ENCODE measurements around the gene ANXA11. TPM values are rescaled to one million over a fixed set of nuclear protein-coding genes. Genes with fewer than 3 reads are reported as not detected.

The ANXA11 gene
- total and polyA plus RNA-seq, 5 donors from 2014 or later = 252 to 316 (median 277) TPM

GRCh38 chr10:80154978-80155695 lies 50.2 kb downstream of the ANXA11 start:
- peaks cover 85% of the 10 kb centered on the region for H3K36me3 Mint-ChIP-seq

DNA sequence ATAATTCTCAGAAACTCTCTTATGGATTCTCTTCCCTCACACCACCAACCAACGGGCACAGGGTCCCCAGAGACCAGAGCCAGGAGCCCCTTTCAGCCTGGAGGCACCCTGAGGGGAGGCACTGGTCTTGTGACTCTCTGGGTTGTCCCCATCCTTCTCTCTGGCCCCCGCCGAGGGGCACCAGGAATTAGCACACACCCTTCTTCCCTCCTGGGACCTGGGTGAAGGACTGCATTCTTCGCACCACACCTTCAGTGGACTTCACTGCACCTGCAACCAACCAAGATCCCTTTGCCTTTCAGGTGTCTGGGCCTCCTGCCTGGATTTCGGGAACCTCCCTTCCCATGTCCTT lies 50.7 kb downstream of the ANXA11 start:
- Mint-ChIP-seq H3K27ac (peak overlapping the region in 2 of 3 donors; percentile 26 to 75), H3K4me1 (peaks cover 0 to 19% (median 5%) of the 10 kb centered on the region in 4 donors), H3K4me3 (no peak overlapping the region), H3K9me3 (peaks cover 0 to 10% (median 0%) of the 10 kb centered on the region in 7 donors), H3K27me3 (no peaks in the 10 kb centered on the region), H3K36me3 (peaks cover 84% of the 10 kb centered on the region)
- no peak overlapping the region for H3K4me3 ChIP-seq (ENCODE audit: low read depth, low read length)
- H3K36me3 ChIP-seq (ENCODE audit: control insufficient read depth, insufficient read depth, low read length) = peaks cover 93% of the 10 kb centered on the region
- no peaks in the 10 kb centered on the region for H3K27me3 ChIP-seq (ENCODE audit: control insufficient read depth, insufficient read depth, low read length)
- no peaks in the 10 kb centered on the region for H3K4me1 ChIP-seq (ENCODE audit: control insufficient read depth, insufficient read depth, low read length, poor library complexity, severe bottlenecking)
- DNase-seq (no peak), ATAC-seq (ENCODE audit: low read depth in 2 of 2) (no peak)
- H3K27ac ChIP-seq (ENCODE audit: insufficient read depth, low read length, poor library complexity, severe bottlenecking) = no peak overlapping the region
- peaks cover 0 to 8% of the 10 kb centered on the region in 2 experiments for H3K9me3 ChIP-seq (ENCODE audit: control insufficient read depth in 2 of 2, low read length in 2 of 2)

More at GRCh38 chr10:80154978-80155695, 50.2 kb downstream of the ANXA11 start:
- no peak overlapping the region for H3K4me3 ChIP-seq (ENCODE audit: low read depth, low read length)
- Mint-ChIP-seq H3K27me3 (no peaks in the 10 kb centered on the region), H3K4me1 (peaks cover 0 to 19% (median 6%) of the 10 kb centered on the region in 4 donors), H3K4me3 (no peak overlapping the region), H3K9me3 (peaks cover 0 to 8% (median 0%) of the 10 kb centered on the region in 7 donors), H3K27ac (peak overlapping the region in 2 of 3 donors; percentile 26 to 75)
- DNase-seq = no peak
- peaks cover 97% of the 10 kb centered on the region for H3K36me3 ChIP-seq (ENCODE audit: control insufficient read depth, insufficient read depth, low read length)
- H3K27ac ChIP-seq (ENCODE audit: insufficient read depth, low read length, poor library complexity, severe bottlenecking) = no peak overlapping the region
- ATAC-seq (ENCODE audit: low read depth in 2 of 2) = no peak
- no peaks in the 10 kb centered on the region for H3K27me3 ChIP-seq (ENCODE audit: control insufficient read depth, insufficient read depth, low read length)
- no peaks in the 10 kb centered on the region for H3K4me1 ChIP-seq (ENCODE audit: control insufficient read depth, insufficient read depth, low read length, poor library complexity, severe bottlenecking)
- H3K9me3 ChIP-seq (ENCODE audit: control insufficient read depth in 2 of 2, low read length in 2 of 2) = peaks cover 0 to 2% of the 10 kb centered on the region in 2 experiments

DNA sequence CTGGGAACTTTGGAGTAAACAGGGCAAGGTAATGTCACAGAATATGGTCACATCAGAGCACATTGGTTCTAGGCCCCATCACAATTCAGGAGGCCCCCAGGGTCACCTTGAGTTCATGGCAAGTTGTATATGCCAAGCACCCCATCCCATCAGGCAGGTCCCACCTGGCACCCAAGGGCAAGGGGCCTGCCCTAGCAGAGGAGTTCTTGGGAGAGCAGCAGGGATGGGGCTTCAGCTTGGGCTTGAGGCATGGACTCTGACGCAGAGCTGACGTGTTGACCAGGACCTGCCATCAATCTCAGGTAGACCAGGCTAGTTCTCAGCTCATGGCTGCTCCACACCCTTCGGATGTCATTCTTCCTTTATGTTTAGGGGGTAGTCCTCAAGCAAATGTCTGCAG lies 51.9 kb downstream of the ANXA11 start:
- no peak overlapping the region for H3K4me3 ChIP-seq (ENCODE audit: low read depth, low read length)
- peaks cover 0 to 8% of the 10 kb centered on the region in 2 experiments for H3K9me3 ChIP-seq (ENCODE audit: control insufficient read depth in 2 of 2, low read length in 2 of 2)
- no peaks in the 10 kb centered on the region for H3K4me1 ChIP-seq (ENCODE audit: control insufficient read depth, insufficient read depth, low read length, poor library complexity, severe bottlenecking)
- peak overlapping the region in 1 of 3 donors; percentile 41 for H3K27ac Mint-ChIP-seq
- no peaks in the 10 kb centered on the region for H3K27me3 Mint-ChIP-seq
- ATAC-seq (ENCODE audit: low read depth in 2 of 2) (peak in 1 of 2 donors; percentile 3), DNase-seq (no peak)
- no peak overlapping the region for H3K27ac ChIP-seq (ENCODE audit: insufficient read depth, low read length, poor library complexity, severe bottlenecking)
- H3K4me3 Mint-ChIP-seq = no peak overlapping the region
- H3K4me1 Mint-ChIP-seq = peaks cover 0 to 16% (median 6%) of the 10 kb centered on the region in 4 donors
- H3K27me3 ChIP-seq (ENCODE audit: control insufficient read depth, insufficient read depth, low read length) = no peaks in the 10 kb centered on the region
- peaks cover 0 to 16% (median 2%) of the 10 kb centered on the region in 7 donors for H3K9me3 Mint-ChIP-seq
- H3K36me3 ChIP-seq (ENCODE audit: control insufficient read depth, insufficient read depth, low read length) = peaks cover 83% of the 10 kb centered on the region
- peaks cover 83% of the 10 kb centered on the region for H3K36me3 Mint-ChIP-seq

- no peaks in the 10 kb centered on the region for H3K4me1 ChIP-seq (ENCODE audit: control insufficient read depth, insufficient read depth, low read length, poor library complexity, severe bottlenecking)
Measured at GRCh38 chr10:80152820-80153219, 52.5 kb downstream of the ANXA11 start.

DNA sequence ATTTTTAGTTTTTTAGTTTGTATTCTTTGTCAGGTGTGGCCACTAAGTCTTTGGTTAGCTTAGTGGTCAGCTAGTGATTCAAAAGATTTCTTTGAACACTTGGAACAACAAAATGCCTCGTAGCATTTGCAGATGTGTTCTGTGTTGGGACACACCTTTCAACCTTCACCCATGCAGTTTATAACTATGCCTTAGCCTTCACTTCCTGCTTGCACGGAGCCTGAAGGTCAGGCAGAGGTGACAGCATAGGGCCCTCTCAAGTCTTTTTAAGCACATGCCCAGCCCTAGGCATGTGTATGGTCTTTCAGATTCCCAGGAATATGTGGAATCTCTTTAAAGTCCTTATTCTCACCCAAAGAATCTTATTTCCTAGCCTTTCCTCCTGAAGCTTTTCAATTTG lies 55.2 kb downstream of the ANXA11 start:
- Mint-ChIP-seq H3K27me3 (no peaks in the 10 kb centered on the region), H3K4me3 (peak overlapping the region in 1 of 4 donors; percentile 1), H3K36me3 (peaks cover 52% of the 10 kb centered on the region), H3K27ac (peak overlapping the region in 2 of 3 donors; percentile 48 to 72), H3K9me3 (peaks cover 0 to 16% (median 2%) of the 10 kb centered on the region in 7 donors), H3K4me1 (peaks cover 6 to 17% (median 11%) of the 10 kb centered on the region in 4 donors)
- H3K36me3 ChIP-seq (ENCODE audit: control insufficient read depth, insufficient read depth, low read length) = peaks cover 53% of the 10 kb centered on the region
- DNase-seq = no peak
- no peak overlapping the region for H3K4me3 ChIP-seq (ENCODE audit: low read depth, low read length)
- ATAC-seq (ENCODE audit: low read depth in 2 of 2) = no peak
- H3K9me3 ChIP-seq (ENCODE audit: control insufficient read depth in 2 of 2, low read length in 2 of 2) = peaks cover 0 to 8% of the 10 kb centered on the region in 2 experiments
- no peaks in the 10 kb centered on the region for H3K4me1 ChIP-seq (ENCODE audit: control insufficient read depth, insufficient read depth, low read length, poor library complexity, severe bottlenecking)
- H3K27me3 ChIP-seq (ENCODE audit: control insufficient read depth, insufficient read depth, low read length) = no peaks in the 10 kb centered on the region
- H3K27ac ChIP-seq (ENCODE audit: insufficient read depth, low read length, poor library complexity, severe bottlenecking) = no peak overlapping the region

More at GRCh38 chr10:80152820-80153219, 52.5 kb downstream of the ANXA11 start:
- DNase-seq = no peak
- ATAC-seq (ENCODE audit: low read depth in 2 of 2) = no peak
- Histone ChIP-seq H3K9me3 (ENCODE audit: control insufficient read depth in 2 of 2, low read length in 2 of 2) (peaks cover 0 to 8% of the 10 kb centered on the region in 2 experiments), H3K27me3 (ENCODE audit: control insufficient read depth, insufficient read depth, low read length) (no peaks in the 10 kb centered on the region), H3K4me3 (ENCODE audit: low read depth, low read length) (no peak overlapping the region), H3K36me3 (ENCODE audit: control insufficient read depth, insufficient read depth, low read length) (peaks cover 79% of the 10 kb centered on the region), H3K27ac (ENCODE audit: insufficient read depth, low read length, poor library complexity, severe bottlenecking) (no peak overlapping the region)
- H3K9me3 Mint-ChIP-seq = peaks cover 0 to 16% (median 2%) of the 10 kb centered on the region in 7 donors
- no peak overlapping the region for H3K4me3 Mint-ChIP-seq
- peaks cover 0 to 16% (median 6%) of the 10 kb centered on the region in 4 donors for H3K4me1 Mint-ChIP-seq
- no peaks in the 10 kb centered on the region for H3K27me3 Mint-ChIP-seq
- H3K36me3 Mint-ChIP-seq = peaks cover 77% of the 10 kb centered on the region
- H3K27ac Mint-ChIP-seq = peak overlapping the region in 2 of 3 donors; percentile 41 to 75

DNA sequence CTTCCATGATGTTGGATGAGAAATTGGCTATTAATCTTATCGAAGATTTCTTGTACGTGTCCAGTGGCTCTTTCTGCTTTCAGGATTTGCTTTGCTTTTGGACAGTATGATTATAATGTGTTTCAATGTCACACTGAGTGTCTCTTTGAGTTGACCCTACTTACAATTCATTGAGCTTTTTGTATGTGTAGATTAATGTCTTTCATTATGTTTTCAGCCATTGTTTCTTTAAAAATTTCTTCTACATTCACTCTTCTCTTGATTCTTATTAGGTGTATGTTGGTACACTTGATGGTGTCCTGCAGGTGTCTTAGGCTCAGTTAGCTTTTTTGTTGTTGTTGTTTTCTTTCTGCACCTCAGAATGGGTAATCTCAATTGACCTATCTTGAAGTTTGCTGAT lies 56.2 kb downstream of the ANXA11 start:
- ATAC-seq (ENCODE audit: low read depth in 2 of 2) = no peak
- Histone ChIP-seq H3K4me3 (ENCODE audit: low read depth, low read length) (no peak overlapping the region), H3K27ac (ENCODE audit: insufficient read depth, low read length, poor library complexity, severe bottlenecking) (no peak overlapping the region), H3K36me3 (ENCODE audit: control insufficient read depth, insufficient read depth, low read length) (peaks cover 43% of the 10 kb centered on the region), H3K27me3 (ENCODE audit: control insufficient read depth, insufficient read depth, low read length) (no peaks in the 10 kb centered on the region), H3K9me3 (ENCODE audit: control insufficient read depth in 2 of 2, low read length in 2 of 2) (peaks cover 0 to 8% of the 10 kb centered on the region in 2 experiments), H3K4me1 (ENCODE audit: control insufficient read depth, insufficient read depth, low read length, poor library complexity, severe bottlenecking) (peaks cover 10% of the 10 kb centered on the region)
- Mint-ChIP-seq H3K27me3 (no peaks in the 10 kb centered on the region), H3K4me1 (peaks cover 6 to 25% (median 19%) of the 10 kb centered on the region in 4 donors), H3K9me3 (peaks cover 0 to 16% (median 2%) of the 10 kb centered on the region in 7 donors), H3K27ac (peak overlapping the region in 2 of 3 donors; percentile 0 to 3), H3K4me3 (peak overlapping the region in 1 of 4 donors; percentile 38), H3K36me3 (peaks cover 43% of the 10 kb centered on the region)
- no peak for DNase-seq

GRCh38 chr10:80148166-80148805 lies 57.1 kb downstream of the ANXA11 start:
- H3K4me1 Mint-ChIP-seq = peaks cover 12 to 32% (median 24%) of the 10 kb centered on the region in 4 donors
- H3K36me3 Mint-ChIP-seq = peaks cover 36% of the 10 kb centered on the region
- peaks cover 0 to 8% of the 10 kb centered on the region in 2 experiments for H3K9me3 ChIP-seq (ENCODE audit: control insufficient read depth in 2 of 2, low read length in 2 of 2)
- no peak overlapping the region for H3K4me3 ChIP-seq (ENCODE audit: low read depth, low read length)
- H3K27me3 ChIP-seq (ENCODE audit: control insufficient read depth, insufficient read depth, low read length) = no peaks in the 10 kb centered on the region
- no peak for DNase-seq
- peak overlapping the region in 1 of 3 donors; percentile 60 for H3K27ac Mint-ChIP-seq
- peaks cover 0 to 16% (median 2%) of the 10 kb centered on the region in 7 donors for H3K9me3 Mint-ChIP-seq
- peaks cover 17% of the 10 kb centered on the region for H3K4me1 ChIP-seq (ENCODE audit: control insufficient read depth, insufficient read depth, low read length, poor library complexity, severe bottlenecking)
- H3K36me3 ChIP-seq (ENCODE audit: control insufficient read depth, insufficient read depth, low read length) = peaks cover 36% of the 10 kb centered on the region
- no peak overlapping the region for H3K27ac ChIP-seq (ENCODE audit: insufficient read depth, low read length, poor library complexity, severe bottlenecking)
- no peak for ATAC-seq (ENCODE audit: low read depth in 2 of 2)
- H3K27me3 Mint-ChIP-seq = peaks cover 5% of the 10 kb centered on the region
- H3K4me3 Mint-ChIP-seq = no peak overlapping the region

Measured in CD4-positive, CD25-positive, alpha-beta regulatory T cell (primary cell).